Articular chondrocyte of knee joint (primary cell): ENCODE data around the gene ADGRL4. TPM values are rescaled to one million over a fixed set of nuclear protein-coding genes. Genes with fewer than 3 reads are reported as not detected.

ENCODE experiments used
- total RNA-seq: library from RNA; depleted of rRNA; stranded (reverse); fragments of >200 nt; gene quantifications from 2 replicates; pipeline ENCODE4 v1.2.3, GENCODE V29; 2012

ADGRL4 gene
- 0.52 and 0.65 TPM in 2 replicates for total RNA-seq

DNA sequence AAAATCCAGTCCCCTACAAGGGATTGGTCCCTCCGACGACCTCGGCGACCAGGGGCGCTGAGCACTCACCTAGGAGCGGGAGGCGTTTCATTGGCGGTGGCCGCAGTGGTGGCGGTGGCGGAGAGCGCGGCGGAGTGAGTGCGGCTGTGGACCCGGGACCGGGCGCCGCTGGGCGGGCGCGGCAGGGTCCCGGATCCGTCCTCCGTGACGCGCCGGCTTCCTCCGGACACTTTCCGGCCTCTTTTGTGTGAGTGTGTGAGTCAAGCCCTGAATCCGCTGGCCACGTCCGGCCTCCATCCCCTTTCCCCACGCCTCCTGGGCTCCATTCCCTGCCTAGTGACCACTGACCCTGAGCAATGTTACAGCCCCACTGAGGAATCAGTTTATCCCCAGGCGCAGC, at the start of gene ADGRL4:
Gene ADGRL4, minus strand, starts transcription at position 167 of the 400 bp plus-strand sequence. Its CDS starts 76 bp downstream, at position 91.

